ENCODE data around the gene GPR42.
"Not testable (repeated sequence)": the region's sequence is repeated elsewhere in the genome, so short reads cannot be mapped to it uniquely, and the experiment has no call there.

GPR42 gene

GRCh38 chr19:35363711-35364425 lies 7.0 kb upstream of the GPR42 start:
- DNase-seq, result no peak

- DNase-seq, result no peak
Observed at GRCh38 chr19:35365303-35365702, 5.6 kb upstream of the GPR42 start.

- no peak for DNase-seq
Observed at GRCh38 chr19:35368378-35368777, 2.5 kb upstream of the GPR42 start.

GRCh38 chr19:35369522-35369921 lies 1.3 kb upstream of the GPR42 start:
- no peak for DNase-seq

- no peak for DNase-seq
Observed at GRCh38 chr19:35373492-35373891, 2.6 kb downstream of the GPR42 start.

- DNase-seq, result not testable (repeated sequence)
Observed at GRCh38 chr19:35374031-35374430, 3.2 kb downstream of the GPR42 start.

- DNase-seq, result no peak
Observed at GRCh38 chr19:35375505-35376307, 4.8 kb downstream of the GPR42 start.

GRCh38 chr19:35377656-35378055 lies 6.8 kb downstream of the GPR42 start:
- no peak for DNase-seq

GRCh38 chr19:35378356-35378755 lies 7.5 kb downstream of the GPR42 start:
- DNase-seq, result no peak

GRCh38 chr19:35379545-35379944 lies 8.7 kb downstream of the GPR42 start:
- DNase-seq, result not testable (repeated sequence)

- no peak for DNase-seq
Observed at GRCh38 chr19:35379992-35380391, 9.1 kb downstream of the GPR42 start.

GRCh38 chr19:35380450-35381124 lies 9.7 kb downstream of the GPR42 start:
- no peak for DNase-seq

GRCh38 chr19:35381318-35381717 lies 10.4 kb downstream of the GPR42 start:
- no peak for DNase-seq

GRCh38 chr19:35381926-35382325 lies 11.1 kb downstream of the GPR42 start:
- DNase-seq, result no peak

GRCh38 chr19:35383536-35383935 lies 12.7 kb downstream of the GPR42 start:
- DNase-seq, result no peak

GRCh38 chr19:35388277-35389054 lies 17.6 kb downstream of the GPR42 start:
- DNase-seq, result no peak

- DNase-seq, result no peak
Observed at GRCh38 chr19:35389192-35389861, 18.5 kb downstream of the GPR42 start.

GRCh38 chr19:35392742-35393715 lies 22.2 kb downstream of the GPR42 start:
- DNase-seq, result peak; percentile 35 to 65

- peak; percentile 23 to 27 for DNase-seq
Observed at GRCh38 chr19:35395382-35396199, 24.7 kb downstream of the GPR42 start.
